KMS-11 (cell line): ENCODE data around the gene VEGFB.

Source experiments
- H2AFZ ChIP-seq: fragments of 200-600 bp; sonication (generic); 2 replicates; pipeline ENCODE4 v1.6.1; 2016; ENCODE audit warnings: antibody characterized with exemption, mixed run types, low read depth
- H3K27ac ChIP-seq: fragments of 200-600 bp; sonication (generic); 2 replicates; pipeline ENCODE4 v1.6.1; 2016; ENCODE audit warnings: mild to moderate bottlenecking, mixed run types
- H3K27me3 ChIP-seq: fragments of 200-600 bp; sonication (generic); 2 replicates; pipeline ENCODE4 v1.6.1; 2017; ENCODE audit warnings: mild to moderate bottlenecking, low read depth, mixed run types, moderate library complexity; ENCODE audit not compliant: insufficient read depth
- H3K36me3 ChIP-seq: fragments of 200-600 bp; sonication (generic); 2 replicates; pipeline ENCODE4 v1.6.1; 2017; ENCODE audit warnings: mild to moderate bottlenecking, mixed run types; ENCODE audit not compliant: insufficient read depth
- H3K4me1 ChIP-seq: fragments of 200-600 bp; sonication (generic); 2 replicates; pipeline ENCODE4 v1.6.1; 2016; ENCODE audit warnings: mild to moderate bottlenecking, low read depth, mixed run types; ENCODE audit not compliant: poor library complexity, severe bottlenecking
- H3K4me2 ChIP-seq: fragments of 200-600 bp; sonication (generic); 2 replicates; pipeline ENCODE4 v1.7.0; 2016; ENCODE audit warnings: mild to moderate bottlenecking, mixed run types
- H3K4me3 ChIP-seq: fragments of 200-600 bp; sonication (generic); IDR thresholded peaks from 2 replicates; pipeline ENCODE4 v1.6.1; 2017; ENCODE audit warnings: low read depth, low read length, mixed read lengths; ENCODE audit not compliant: insufficient read depth
- H3K79me2 ChIP-seq: fragments of 200-600 bp; sonication (generic); 2 replicates; pipeline ENCODE4 v1.6.1; 2016; ENCODE audit warnings: low read depth, mixed run types; ENCODE audit not compliant: insufficient read depth
- H3K9ac ChIP-seq: fragments of 200-600 bp; sonication (generic); 2 replicates; pipeline ENCODE4 v1.6.1; 2016; ENCODE audit warnings: mild to moderate bottlenecking, mixed run types
- H4K20me1 ChIP-seq: fragments of 200-600 bp; sonication (generic); 2 replicates; pipeline ENCODE4 v1.6.1; 2016; ENCODE audit warnings: mild to moderate bottlenecking, mixed run types; ENCODE audit not compliant: insufficient read depth
- CTCF ChIP-seq: fragments of 200-600 bp; sonication (generic); conservative IDR thresholded peaks from 2 replicates; pipeline ENCODE4 v1.6.1; 2017; ENCODE audit warnings: low read depth, mild to moderate bottlenecking, antibody characterized with exemption, low read length, moderate library complexity, mixed read lengths

Gene VEGFB

GRCh38 chr11:64206457-64207255 lies 27.7 kb upstream of the VEGFB start, which contains the start of gene FERMT3:
TSS of gene FERMT3 (plus strand) at chr11:64206721. CDS start at chr11:64207365, 644 bp downstream.
- no peak; the same call in 1 of the 2 replicates for TF ChIP-seq CTCF
- H4K20me1 ChIP-seq = 0 out of 2 replicates have a peak, but pooled peaks cover 6% of the 10 kb centered on the region
- H3K79me2 ChIP-seq = peaks cover 3% of the 10 kb centered on the region; the same call in 1 of the 2 replicates
- H3K4me1 ChIP-seq = peaks cover 40% of the 10 kb centered on the region
- H3K4me3 ChIP-seq = no peak within 1 kb of the TSS
- peak within 1 kb of the TSS; percentile 71 for H3K9ac ChIP-seq
- peak within 1 kb of the TSS; percentile 21; the same call in 1 of the 2 replicates for H2AFZ ChIP-seq
- H3K36me3 ChIP-seq = peaks cover 7% of the 10 kb centered on the region; the same call in 1 of the 2 replicates
- no peaks in the 10 kb centered on the region for H3K27me3 ChIP-seq
- peak within 1 kb of the TSS; percentile 84 for H3K4me2 ChIP-seq
- H3K27ac ChIP-seq = peak within 1 kb of the TSS; percentile 58

DNA sequence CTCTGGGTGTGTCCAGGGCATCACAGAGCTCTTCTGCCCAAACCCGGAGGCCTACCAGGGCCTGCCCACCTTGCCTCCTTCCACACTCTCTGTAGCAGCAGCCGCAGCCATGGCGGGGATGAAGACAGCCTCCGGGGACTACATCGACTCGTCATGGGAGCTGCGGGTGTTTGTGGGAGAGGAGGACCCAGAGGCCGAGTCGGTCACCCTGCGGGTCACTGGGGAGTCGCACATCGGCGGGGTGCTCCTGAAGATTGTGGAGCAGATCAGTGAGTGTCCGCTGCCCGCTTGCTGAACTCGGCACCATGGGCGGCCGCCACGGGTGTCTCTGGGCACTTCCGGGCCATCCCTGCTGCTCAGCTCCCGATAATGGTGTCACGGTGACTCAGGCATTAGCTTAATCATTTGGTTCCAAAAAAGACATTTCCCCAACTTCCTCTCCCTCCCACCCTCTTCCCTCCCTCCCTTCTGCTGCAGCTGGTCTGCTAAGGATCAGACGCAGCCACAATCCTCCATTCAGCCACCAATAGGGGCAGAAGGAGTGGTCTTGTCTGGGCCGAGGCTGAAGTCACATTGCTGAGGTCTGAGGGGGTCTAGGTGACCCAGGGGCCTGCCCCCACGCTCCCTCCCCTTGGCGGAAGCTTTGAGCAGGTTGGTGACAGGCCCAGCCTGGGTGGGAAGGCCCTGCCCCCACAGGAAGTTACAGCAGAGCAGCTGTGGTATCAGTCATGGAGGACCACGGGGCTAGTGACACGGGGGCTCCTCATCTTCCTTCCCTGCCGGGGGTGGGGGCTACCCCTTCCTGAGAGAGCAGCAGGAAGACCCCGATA lies 26.9 kb upstream of the VEGFB start:
- Histone ChIP-seq H3K4me2 (peak overlapping the region; percentile 84), H4K20me1 (0 out of 2 replicates have a peak, but pooled peaks cover 6% of the 10 kb centered on the region), H3K27me3 (no peaks in the 10 kb centered on the region), H3K4me1 (peaks cover 40% of the 10 kb centered on the region), H2AFZ (peak overlapping the region; percentile 21; the same call in 1 of the 2 replicates), H3K4me3 (no peak overlapping the region), H3K9ac (peak overlapping the region; percentile 71), H3K27ac (peak overlapping the region; percentile 58), H3K36me3 (no peaks in the 10 kb centered on the region; the same call in 1 of the 2 replicates), H3K79me2 (no peaks in the 10 kb centered on the region; the same call in 1 of the 2 replicates)
- TF ChIP-seq CTCF = no peak

DNA sequence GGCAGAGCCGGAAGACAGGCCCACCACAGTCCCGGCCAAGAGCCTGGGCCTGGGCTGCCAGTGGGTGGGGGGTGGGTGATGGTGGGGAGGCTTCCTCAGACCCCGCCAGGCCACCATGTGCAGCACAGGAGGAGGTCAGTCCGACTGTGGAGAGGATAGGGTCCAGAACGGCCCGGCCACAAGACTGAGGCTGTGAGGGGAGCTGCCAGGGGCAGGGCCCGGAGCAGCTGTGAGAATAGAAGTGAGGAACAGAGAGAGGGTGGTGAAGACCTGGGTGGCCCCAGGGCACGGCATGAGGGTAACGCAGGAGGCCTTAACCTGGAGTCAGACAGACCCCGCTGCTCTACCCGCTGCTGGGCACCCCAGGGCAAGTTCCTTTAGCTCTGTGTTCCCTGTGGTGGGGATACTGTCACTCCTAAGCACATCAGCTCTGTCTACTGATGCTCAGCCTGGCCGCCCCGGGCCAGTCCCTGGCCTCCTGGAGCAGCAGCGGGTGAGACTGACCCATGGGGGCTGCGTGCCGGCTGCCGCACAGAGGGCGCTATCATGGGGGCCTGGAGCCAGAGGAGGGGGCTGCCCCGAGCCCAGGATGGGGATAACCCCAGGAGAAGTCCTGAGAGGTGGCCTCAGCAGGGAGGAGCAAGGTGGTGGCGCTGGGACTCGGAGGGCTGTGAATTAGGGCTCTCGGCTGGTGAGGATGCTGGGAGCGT lies 26.1 kb upstream of the VEGFB start:
- Histone ChIP-seq H3K36me3 (no peaks in the 10 kb centered on the region; the same call in 1 of the 2 replicates), H4K20me1 (0 out of 2 replicates have a peak, but pooled peaks cover 6% of the 10 kb centered on the region), H3K4me1 (peaks cover 32% of the 10 kb centered on the region), H3K27me3 (no peaks in the 10 kb centered on the region), H3K79me2 (no peaks in the 10 kb centered on the region; the same call in 1 of the 2 replicates), H3K9ac (peak overlapping the region; percentile 71; the same call in 1 of the 2 replicates), H3K4me3 (no peak overlapping the region), H2AFZ (no peak overlapping the region), H3K4me2 (peak overlapping the region; percentile 84), H3K27ac (peak overlapping the region; percentile 58; the same call in 1 of the 2 replicates)
- TF ChIP-seq CTCF = no peak
